ENCODE data around the gene TSPAN14. TPM values are rescaled to one million over a fixed set of nuclear protein-coding genes. Genes with fewer than 3 reads are reported as not detected.

The TSPAN14 gene
- total RNA-seq, 2 donors from 2014 or later: 121 to 123 TPM

GRCh38 chr10:80544316-80544953 lies 90.3 kb downstream of the TSPAN14 start:
- 83% methylated on average over 10 to 12 of the region's 12 CpGs for WGBS, 2 experiments (ENCODE audit: insufficient coverage in 1 of 2, insufficient read length in 1 of 2)

DNA sequence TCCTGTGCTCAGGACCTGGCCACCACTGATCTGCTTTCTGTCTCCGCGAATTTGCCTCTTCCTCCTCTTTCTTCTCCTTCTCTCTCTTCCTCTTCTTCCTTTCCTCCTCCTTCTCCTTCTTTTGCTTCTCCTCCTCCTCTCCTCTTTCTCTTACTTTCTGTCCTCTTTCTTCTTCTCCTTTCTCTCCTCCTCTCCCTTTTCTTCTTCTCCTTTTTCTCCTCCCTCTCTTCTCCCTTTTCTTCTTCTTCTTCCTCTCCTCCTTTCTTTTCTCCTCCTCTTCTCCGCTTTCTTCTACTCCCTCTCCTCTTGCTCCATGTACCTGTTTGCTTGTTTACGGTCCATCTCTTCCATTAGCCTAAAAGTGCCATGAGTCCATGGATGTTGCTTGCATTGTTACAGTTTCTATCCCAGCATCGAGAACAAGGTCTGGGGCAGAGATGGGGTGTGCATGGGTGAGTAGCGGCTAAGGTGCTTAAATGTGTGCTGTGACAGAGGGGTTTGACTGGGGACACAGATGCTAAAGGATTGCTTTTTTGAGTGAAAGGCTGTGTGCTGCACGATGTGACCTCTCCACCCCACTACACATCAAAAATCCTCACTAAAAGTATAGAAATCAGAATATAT lies 91.3 kb downstream of the TSPAN14 start:
- Histone ChIP-seq H3K4me1 (ENCODE audit: control insufficient read depth, insufficient read depth, low read length) (no peaks in the 10 kb centered on the region), H3K9ac (ENCODE audit: extremely low read depth, low read length, poor library complexity, severe bottlenecking) (no peak overlapping the region), H3K27me3 (ENCODE audit: control insufficient read depth, insufficient read depth, low read length, poor library complexity, severe bottlenecking) (no peaks in the 10 kb centered on the region), H3K36me3 (ENCODE audit: control insufficient read depth, insufficient read depth, low read length) (no peaks in the 10 kb centered on the region), H3K27ac (ENCODE audit: low read depth, low read length) (no peak overlapping the region), H3K9me3 (ENCODE audit: control insufficient read depth, low read length) (no peaks in the 10 kb centered on the region), H3K4me3 (ENCODE audit: low read length) (no peak overlapping the region)
- no peak for DNase-seq
- Mint-ChIP-seq H3K4me3 (no peak overlapping the region), H3K36me3 (ENCODE audit: low read depth) (peaks cover 3% of the 10 kb centered on the region), H3K27me3 (ENCODE audit: insufficient read depth) (peaks cover 14% of the 10 kb centered on the region), H3K4me1 (no peaks in the 10 kb centered on the region), H3K9me3 (peaks cover 6% of the 10 kb centered on the region), H3K27ac (no peak overlapping the region)
- WGBS, 2 experiments (ENCODE audit: insufficient coverage in 1 of 2, insufficient read length in 1 of 2): 89 to 94% methylated on average over 3 to 6 of the region's 7 CpGs
- TF ChIP-seq CTCF (conservative IDR thresholded peaks at IDR 0.05): no peak

More at GRCh38 chr10:80544316-80544953, 90.3 kb downstream of the TSPAN14 start:
- Histone ChIP-seq H3K27me3 (ENCODE audit: control insufficient read depth, insufficient read depth, low read length, poor library complexity, severe bottlenecking) (no peaks in the 10 kb centered on the region), H3K36me3 (ENCODE audit: control insufficient read depth, insufficient read depth, low read length) (no peaks in the 10 kb centered on the region), H3K4me1 (ENCODE audit: control insufficient read depth, insufficient read depth, low read length) (no peaks in the 10 kb centered on the region), H3K9me3 (ENCODE audit: control insufficient read depth, low read length) (no peaks in the 10 kb centered on the region), H3K27ac (ENCODE audit: low read depth, low read length) (no peak overlapping the region), H3K9ac (ENCODE audit: extremely low read depth, low read length, poor library complexity, severe bottlenecking) (no peak overlapping the region), H3K4me3 (ENCODE audit: low read length) (no peak overlapping the region)
- peaks cover 6% of the 10 kb centered on the region for H3K9me3 Mint-ChIP-seq
- peaks cover 3% of the 10 kb centered on the region for H3K36me3 Mint-ChIP-seq (ENCODE audit: low read depth)
- peaks cover 16% of the 10 kb centered on the region for H3K27me3 Mint-ChIP-seq (ENCODE audit: insufficient read depth)
- DNase-seq: no peak
- H3K4me1 Mint-ChIP-seq: no peaks in the 10 kb centered on the region
- H3K4me3 Mint-ChIP-seq: no peak overlapping the region
- TF ChIP-seq CTCF (conservative IDR thresholded peaks at IDR 0.05): no peak
- H3K27ac Mint-ChIP-seq: no peak overlapping the region

GRCh38 chr10:80552151-80552646 lies 98.1 kb downstream of the TSPAN14 start:
- Mint-ChIP-seq H3K9me3 (no peaks in the 10 kb centered on the region), H3K27ac (no peak overlapping the region), H3K4me3 (no peak overlapping the region), H3K4me1 (peaks cover 18% of the 10 kb centered on the region), H3K36me3 (ENCODE audit: low read depth) (no peaks in the 10 kb centered on the region), H3K27me3 (ENCODE audit: insufficient read depth) (peaks cover 4% of the 10 kb centered on the region)
- Histone ChIP-seq H3K9ac (ENCODE audit: extremely low read depth, low read length, poor library complexity, severe bottlenecking) (no peak overlapping the region), H3K9me3 (ENCODE audit: control insufficient read depth, low read length) (no peaks in the 10 kb centered on the region), H3K36me3 (ENCODE audit: control insufficient read depth, insufficient read depth, low read length) (no peaks in the 10 kb centered on the region), H3K27me3 (ENCODE audit: control insufficient read depth, insufficient read depth, low read length, poor library complexity, severe bottlenecking) (no peaks in the 10 kb centered on the region), H3K4me3 (ENCODE audit: low read length) (no peak overlapping the region), H3K4me1 (ENCODE audit: control insufficient read depth, insufficient read depth, low read length) (no peaks in the 10 kb centered on the region), H3K27ac (ENCODE audit: low read depth, low read length) (no peak overlapping the region)
- 38% methylated on average over 2 to 5 of the region's 5 CpGs for WGBS, 2 experiments (ENCODE audit: insufficient coverage in 1 of 2, insufficient read length in 1 of 2)
- TF ChIP-seq CTCF (conservative IDR thresholded peaks at IDR 0.05): no peak
- peak; percentile 74 for DNase-seq
